Mononuclear cell (primary cell): Measurements from ENCODE around the gene RAB32. TPM values are rescaled to one million over a fixed set of nuclear protein-coding genes. Genes with fewer than 3 reads are reported as not detected.

Experiments
- H3K27me3 ChIP-seq: 2 replicates; pipeline ENCODE4 v1.6.0; 2011; ENCODE audit warnings: low read length, control low read depth; ENCODE audit not compliant: insufficient read depth
- H3K4me1 ChIP-seq: 2 replicates; pipeline ENCODE4 v1.5.1; 2011; ENCODE audit warnings: mild to moderate bottlenecking, low read length, control low read depth; ENCODE audit not compliant: insufficient read depth
- H3K4me3 ChIP-seq: 2 replicates; pipeline ENCODE4 v1.5.1; 2011; ENCODE audit warnings: mild to moderate bottlenecking, low read length, moderate library complexity
- H3K9me3 ChIP-seq: 2 replicates; pipeline ENCODE4 v1.5.1; 2011; ENCODE audit warnings: low read depth, mild to moderate bottlenecking, control low read depth, low read length
- total RNA-seq: library from RNA; depleted of rRNA; stranded (reverse); fragments of >200 nt; gene quantifications from one replicate; pipeline ENCODE4 v1.2.3, GENCODE V29; 2012

Gene RAB32
- total RNA-seq, 1 donor, result 37.6 TPM

- Histone ChIP-seq H3K27me3 (no peaks in the 10 kb centered on the region), H3K9me3 (no peaks in the 10 kb centered on the region), H3K4me3 (peak within 1 kb of the TSS; percentile 27), H3K4me1 (peaks cover 51% of the 10 kb centered on the region)
Observed at GRCh38 chr6:146598772-146599405, 55.3 kb downstream of the RAB32 start, which contains the start of gene ADGB. ADGB (plus strand) TSS chr6:146598972; CDS start chr6:146599041, 69 bp downstream.

DNA sequence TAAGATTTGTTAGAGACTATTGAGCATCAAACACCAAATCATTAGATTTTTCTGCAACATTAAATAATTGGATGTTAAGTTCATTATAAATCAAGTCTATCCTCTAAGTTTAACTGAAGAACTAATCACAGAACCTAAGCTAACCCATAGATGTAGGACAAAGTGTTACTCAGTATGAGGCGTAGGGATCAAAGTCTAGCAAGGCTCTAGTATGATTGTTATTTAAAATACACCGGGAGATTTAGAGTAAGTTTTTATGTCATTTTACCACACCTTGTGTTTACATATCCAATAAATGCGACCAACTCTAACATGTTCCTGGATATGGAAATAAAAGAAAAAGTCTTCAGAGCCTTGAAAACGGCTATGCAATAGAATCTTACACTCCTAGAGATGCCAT is 57.7 kb downstream of the RAB32 start:
- H3K4me1 ChIP-seq, result peaks cover 26% of the 10 kb centered on the region
- no peaks in the 10 kb centered on the region for H3K9me3 ChIP-seq
- H3K27me3 ChIP-seq, result no peaks in the 10 kb centered on the region
- no peak overlapping the region for H3K4me3 ChIP-seq

GRCh38 chr6:146602526-146602925 is 58.9 kb downstream of the RAB32 start:
- peaks cover 18% of the 10 kb centered on the region for H3K4me1 ChIP-seq
- H3K9me3 ChIP-seq, result peaks cover 6% of the 10 kb centered on the region
- H3K27me3 ChIP-seq, result no peaks in the 10 kb centered on the region

More at GRCh38 chr6:146602526-146602925, 58.9 kb downstream of the RAB32 start:
- H3K4me3 ChIP-seq, result no peak overlapping the region

Other genes starting within 250 kb of the RAB32 start
- not detected for gene ADGB, start 55.1 kb downstream of the RAB32 start, total RNA-seq